Nephron (organoid): ENCODE data around the gene MAGI2.

ENCODE experiments used
- H3K27ac Mint-ChIP-seq, 3 experiments: 2 replicates each; pipeline ENCODE4 v1.8.0; 2020; ENCODE audit warnings: mixed read lengths in 3 of 3, mild to moderate bottlenecking in 2 of 3, moderate library complexity in 1 of 3
- H3K27me3 Mint-ChIP-seq: 2 replicates; pipeline ENCODE4 v1.8.0; 2021; ENCODE audit warnings: low read depth, mild to moderate bottlenecking, moderate library complexity, mixed read lengths
- H3K36me3 Mint-ChIP-seq: 2 replicates; pipeline ENCODE4 v1.8.0; 2020; ENCODE audit warnings: low read depth, mixed read lengths
- H3K4me1 Mint-ChIP-seq: 2 replicates; pipeline ENCODE4 v1.8.0; 2020; ENCODE audit warnings: mixed read lengths
- H3K4me3 Mint-ChIP-seq, 3 experiments: 2 replicates each; pipeline ENCODE4 v1.8.0; 2020; ENCODE audit warnings: mild to moderate bottlenecking in 3 of 3, mixed read lengths in 3 of 3, moderate library complexity in 2 of 3
- H3K9me3 Mint-ChIP-seq: 2 replicates; pipeline ENCODE4 v1.8.0; 2020; ENCODE audit warnings: mixed read lengths
- CTCF ChIP-seq, 3 experiments: fragments of 200-600 bp; sonication (generic); IDR thresholded peaks; one replicate each; pipeline ENCODE4 v1.5.0; 2021; ENCODE audit warnings: antibody characterized with exemption in 3 of 3; ENCODE audit not compliant: unreplicated experiment in 3 of 3

The MAGI2 gene

DNA sequence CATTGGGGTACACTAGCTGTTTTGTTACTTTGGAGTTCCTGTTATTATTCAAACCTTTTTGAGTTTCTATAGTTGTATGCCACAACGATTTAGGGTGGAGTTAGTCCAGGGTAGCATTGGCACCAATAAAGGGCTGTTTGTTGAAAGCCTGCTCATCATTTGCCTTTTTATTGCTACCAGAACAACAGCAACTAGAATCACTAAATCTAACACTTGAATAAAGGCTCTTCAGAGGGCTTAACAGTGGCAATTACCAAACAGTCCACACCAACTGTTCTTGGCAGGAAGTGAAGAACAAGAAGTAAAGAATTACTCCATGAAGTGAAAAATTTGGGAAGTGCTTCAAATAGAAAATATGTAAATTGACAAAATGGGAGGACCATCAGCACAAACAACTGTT lies 1033.5 kb downstream of the MAGI2 start:
- TF ChIP-seq CTCF (IDR thresholded peaks at IDR 0.05; ENCODE audit: unreplicated experiment in 3 of 3): no peak
- Mint-ChIP-seq H3K27me3 (no peaks in the 10 kb centered on the region), H3K27ac (no peak overlapping the region), H3K36me3 (peaks cover 17% of the 10 kb centered on the region), H3K4me3 (no peak overlapping the region), H3K4me1 (peaks cover 11% of the 10 kb centered on the region), H3K9me3 (peaks cover 16% of the 10 kb centered on the region)

DNA sequence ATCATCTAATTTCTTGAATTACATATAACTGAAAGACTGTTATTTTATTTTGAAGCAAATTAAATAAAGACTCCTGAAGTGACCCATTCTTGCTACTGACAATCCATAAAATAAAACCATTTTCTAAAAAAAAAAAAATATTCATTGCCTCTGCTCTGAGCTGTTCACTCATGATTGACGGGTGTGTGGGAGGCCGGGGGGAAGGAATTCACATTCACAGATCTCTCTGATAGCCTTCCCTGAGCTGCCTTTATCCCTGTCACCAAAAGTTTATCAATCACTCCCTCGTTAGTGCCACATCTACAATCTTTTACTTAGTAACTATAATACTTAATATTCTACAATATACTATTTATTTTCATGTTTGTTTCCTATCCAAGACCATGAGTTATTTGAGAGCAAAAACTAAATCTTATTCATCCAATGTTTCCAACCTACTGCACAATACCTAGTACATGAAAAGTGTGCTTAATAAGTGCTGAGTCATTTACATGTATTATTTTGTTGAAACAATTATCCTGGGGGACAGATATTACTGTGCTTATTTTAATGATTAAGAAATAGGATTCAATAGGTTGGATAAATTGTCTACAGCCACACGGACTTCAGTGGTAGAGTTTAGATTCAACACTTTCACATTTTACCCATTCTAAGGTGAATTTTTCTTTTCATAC lies 1036.2 kb downstream of the MAGI2 start:
- H3K9me3 Mint-ChIP-seq: peaks cover 8% of the 10 kb centered on the region
- H3K36me3 Mint-ChIP-seq: peaks cover 5% of the 10 kb centered on the region
- H3K27ac Mint-ChIP-seq: no peak overlapping the region
- H3K4me1 Mint-ChIP-seq: peaks cover 7% of the 10 kb centered on the region
- no peaks in the 10 kb centered on the region for H3K27me3 Mint-ChIP-seq
- TF ChIP-seq CTCF (IDR thresholded peaks at IDR 0.05; ENCODE audit: unreplicated experiment in 3 of 3): no peak
- H3K4me3 Mint-ChIP-seq: no peak overlapping the region

- no peak overlapping the region for H3K27ac Mint-ChIP-seq
- no peak for TF ChIP-seq CTCF (IDR thresholded peaks at IDR 0.05; ENCODE audit: unreplicated experiment in 3 of 3)
- H3K27me3 Mint-ChIP-seq: no peaks in the 10 kb centered on the region
- H3K4me3 Mint-ChIP-seq: no peak overlapping the region
- peaks cover 5% of the 10 kb centered on the region for H3K36me3 Mint-ChIP-seq
- no peaks in the 10 kb centered on the region for H3K4me1 Mint-ChIP-seq
- peaks cover 5% of the 10 kb centered on the region for H3K9me3 Mint-ChIP-seq
Observed at GRCh38 chr7:78413568-78413967, 1039.9 kb downstream of the MAGI2 start.

DNA sequence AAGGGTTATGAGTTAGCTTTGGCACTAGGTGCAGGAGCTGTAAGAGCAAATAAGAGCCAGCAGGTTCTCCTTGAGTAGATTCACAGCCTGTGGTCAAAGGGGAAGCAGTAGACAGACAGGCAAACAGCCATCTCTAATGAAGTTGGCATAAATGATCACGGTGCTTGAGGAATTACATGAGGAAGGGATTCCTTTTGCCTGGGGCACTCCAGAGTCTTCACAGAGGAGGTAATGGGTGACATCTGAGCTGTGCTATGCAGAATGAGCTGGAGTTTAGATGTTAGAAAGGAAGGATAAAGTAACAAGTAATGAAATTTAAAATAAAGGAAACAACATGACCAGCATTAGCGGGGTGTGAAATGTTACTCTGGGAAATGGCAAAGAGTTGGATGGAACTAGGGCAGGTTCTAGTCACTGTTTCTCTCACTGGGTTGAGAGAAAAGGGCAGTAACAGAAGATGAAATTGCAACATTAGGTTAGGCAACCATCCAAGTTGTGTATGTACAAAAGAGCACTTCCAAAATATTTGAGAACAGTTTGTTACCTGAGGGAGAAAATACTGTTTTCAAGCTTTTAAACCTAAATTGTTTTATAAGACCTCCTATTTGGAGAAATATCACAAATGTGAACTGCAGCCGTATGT lies 1041.1 kb downstream of the MAGI2 start:
- Mint-ChIP-seq H3K36me3 (peaks cover 5% of the 10 kb centered on the region), H3K4me1 (no peaks in the 10 kb centered on the region), H3K9me3 (peaks cover 5% of the 10 kb centered on the region), H3K4me3 (no peak overlapping the region), H3K27me3 (no peaks in the 10 kb centered on the region), H3K27ac (no peak overlapping the region)
- no peak for TF ChIP-seq CTCF (IDR thresholded peaks at IDR 0.05; ENCODE audit: unreplicated experiment in 3 of 3)

DNA sequence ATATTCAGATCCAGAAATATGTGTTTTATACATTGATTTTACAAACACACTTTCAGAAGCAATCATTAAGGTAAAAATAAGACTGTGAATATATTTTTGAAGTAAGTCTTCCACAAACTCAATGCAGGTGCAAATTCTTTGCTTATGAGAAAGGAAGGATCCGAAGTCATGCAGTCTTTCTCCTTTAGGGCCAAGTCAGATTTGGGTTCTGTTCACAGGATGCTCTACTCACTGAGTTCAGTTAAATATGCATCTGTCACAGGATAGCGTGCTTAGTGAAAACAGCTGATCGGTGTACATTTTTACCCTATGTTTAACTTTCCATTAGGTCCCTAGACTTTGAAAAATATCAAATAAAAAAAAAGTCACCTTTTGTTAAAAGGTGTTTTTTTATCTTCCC lies 1046.4 kb downstream of the MAGI2 start:
- H3K36me3 Mint-ChIP-seq: peaks cover 7% of the 10 kb centered on the region
- H3K9me3 Mint-ChIP-seq: peaks cover 7% of the 10 kb centered on the region
- H3K27ac Mint-ChIP-seq: no peak overlapping the region
- no peak for TF ChIP-seq CTCF (IDR thresholded peaks at IDR 0.05; ENCODE audit: unreplicated experiment in 3 of 3)
- H3K4me1 Mint-ChIP-seq: no peaks in the 10 kb centered on the region
- no peak overlapping the region for H3K4me3 Mint-ChIP-seq
- peaks cover 3% of the 10 kb centered on the region for H3K27me3 Mint-ChIP-seq

- Mint-ChIP-seq H3K27me3 (peaks cover 3% of the 10 kb centered on the region), H3K4me3 (no peak overlapping the region), H3K9me3 (peaks cover 7% of the 10 kb centered on the region), H3K36me3 (peaks cover 7% of the 10 kb centered on the region), H3K27ac (no peak overlapping the region), H3K4me1 (no peaks in the 10 kb centered on the region)
- no peak for TF ChIP-seq CTCF (IDR thresholded peaks at IDR 0.05; ENCODE audit: unreplicated experiment in 3 of 3)
Observed at GRCh38 chr7:78406531-78406930, 1046.9 kb downstream of the MAGI2 start.
